Measurements from ENCODE around the gene HMCN1.

The HMCN1 gene

DNA sequence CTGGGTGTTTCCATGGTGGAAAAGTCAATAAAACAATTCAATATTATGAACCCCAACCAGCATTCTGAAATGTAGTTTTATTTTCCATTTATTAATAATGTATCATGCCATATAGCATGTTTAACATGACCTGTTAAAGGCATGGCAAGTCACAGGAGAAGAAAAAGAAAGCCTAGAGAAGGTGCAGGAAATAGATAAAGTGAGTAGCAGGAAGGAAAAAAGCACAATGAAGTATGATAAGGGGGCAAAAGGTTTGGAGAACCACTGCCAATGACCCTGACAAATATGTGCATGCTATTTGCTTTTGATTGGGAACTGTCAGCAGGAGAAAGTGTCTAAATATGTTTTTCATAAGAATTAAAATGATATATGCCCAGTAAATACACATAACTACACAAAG, 85.6 kb downstream of the HMCN1 start:
- no peak overlapping the region for H3K27ac ChIP-seq
- no peaks in the 10 kb centered on the region for H3K79me2 ChIP-seq (ENCODE audit: insufficient read depth, low read depth)
- no peaks in the 10 kb centered on the region for H3K36me3 ChIP-seq (ENCODE audit: insufficient read depth)
- TF ChIP-seq, protein P1, sequence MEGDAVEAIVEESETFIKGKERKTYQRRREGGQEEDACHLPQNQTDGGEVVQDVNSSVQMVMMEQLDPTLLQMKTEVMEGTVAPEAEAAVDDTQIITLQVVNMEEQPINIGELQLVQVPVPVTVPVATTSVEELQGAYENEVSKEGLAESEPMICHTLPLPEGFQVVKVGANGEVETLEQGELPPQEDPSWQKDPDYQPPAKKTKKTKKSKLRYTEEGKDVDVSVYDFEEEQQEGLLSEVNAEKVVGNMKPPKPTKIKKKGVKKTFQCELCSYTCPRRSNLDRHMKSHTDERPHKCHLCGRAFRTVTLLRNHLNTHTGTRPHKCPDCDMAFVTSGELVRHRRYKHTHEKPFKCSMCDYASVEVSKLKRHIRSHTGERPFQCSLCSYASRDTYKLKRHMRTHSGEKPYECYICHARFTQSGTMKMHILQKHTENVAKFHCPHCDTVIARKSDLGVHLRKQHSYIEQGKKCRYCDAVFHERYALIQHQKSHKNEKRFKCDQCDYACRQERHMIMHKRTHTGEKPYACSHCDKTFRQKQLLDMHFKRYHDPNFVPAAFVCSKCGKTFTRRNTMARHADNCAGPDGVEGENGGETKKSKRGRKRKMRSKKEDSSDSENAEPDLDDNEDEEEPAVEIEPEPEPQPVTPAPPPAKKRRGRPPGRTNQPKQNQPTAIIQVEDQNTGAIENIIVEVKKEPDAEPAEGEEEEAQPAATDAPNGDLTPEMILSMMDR (conservative IDR thresholded peaks at IDR 0.05; ENCODE audit: low read depth, low read length), result no peak
- H3K27me3 ChIP-seq (ENCODE audit: insufficient read depth, low read depth), result no peaks in the 10 kb centered on the region
- no peak overlapping the region for H2AFZ ChIP-seq (ENCODE audit: low read depth)
- no peaks in the 10 kb centered on the region for H4K20me1 ChIP-seq (ENCODE audit: insufficient read depth)
- H3K9ac ChIP-seq, result no peak overlapping the region
- H3K4me2 ChIP-seq, result no peak overlapping the region
- no peak overlapping the region for H3K4me3 ChIP-seq (IDR thresholded peaks at IDR 0.05; ENCODE audit: insufficient read depth, low read depth, low read length)
- no peaks in the 10 kb centered on the region for H3K4me1 ChIP-seq (ENCODE audit: low read depth, poor library complexity, severe bottlenecking)

DNA sequence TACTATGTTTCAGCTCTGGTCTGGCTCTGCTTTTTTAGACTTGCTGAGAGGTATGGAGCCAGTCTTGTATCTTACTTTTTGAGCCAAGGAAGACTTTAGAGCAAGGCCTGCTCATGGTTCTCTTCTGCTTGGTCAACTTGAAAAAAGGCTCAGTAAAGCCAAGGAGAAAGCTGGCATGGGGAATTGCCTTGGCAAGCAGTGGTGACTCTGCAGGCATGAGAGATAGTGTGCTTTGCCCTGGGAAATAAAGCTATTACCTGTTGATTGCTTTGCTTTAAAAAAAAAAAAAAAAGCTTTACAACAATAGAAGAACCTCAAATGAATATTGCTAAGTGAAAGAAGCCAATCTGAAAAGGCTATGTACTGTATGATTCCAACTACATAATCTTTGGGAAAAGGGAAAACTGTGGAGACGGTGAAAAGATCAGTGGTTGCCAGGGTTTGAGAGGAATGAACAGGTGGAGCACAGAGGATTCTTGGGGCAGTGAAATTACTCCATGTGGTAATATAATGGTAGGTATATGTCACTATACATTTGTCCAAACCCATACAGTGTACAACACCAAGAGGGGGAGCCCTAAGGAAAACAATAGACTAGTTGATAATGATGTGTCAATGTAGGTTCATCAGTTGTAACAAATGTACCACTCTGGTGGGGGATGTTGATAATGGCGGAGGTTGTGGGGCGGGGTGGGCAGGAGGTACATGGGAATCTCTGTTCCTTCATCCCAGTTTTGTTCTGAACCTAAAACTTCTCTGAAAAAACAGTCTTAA, 87.6 kb downstream of the HMCN1 start:
- Histone ChIP-seq H3K27ac (no peak overlapping the region), H2AFZ (ENCODE audit: low read depth) (no peak overlapping the region), H3K36me3 (ENCODE audit: insufficient read depth) (no peaks in the 10 kb centered on the region), H4K20me1 (ENCODE audit: insufficient read depth) (no peaks in the 10 kb centered on the region), H3K27me3 (ENCODE audit: insufficient read depth, low read depth) (no peaks in the 10 kb centered on the region), H3K4me1 (ENCODE audit: low read depth, poor library complexity, severe bottlenecking) (no peaks in the 10 kb centered on the region), H3K4me3 (IDR thresholded peaks at IDR 0.05; ENCODE audit: insufficient read depth, low read depth, low read length) (no peak overlapping the region), H3K4me2 (no peak overlapping the region), H3K79me2 (ENCODE audit: insufficient read depth, low read depth) (no peaks in the 10 kb centered on the region), H3K9ac (no peak overlapping the region)
- TF ChIP-seq, protein P1 (conservative IDR thresholded peaks at IDR 0.05; ENCODE audit: low read depth, low read length), result 0 out of 2 replicates have a peak, but pooled peaks have one; percentile 24

DNA sequence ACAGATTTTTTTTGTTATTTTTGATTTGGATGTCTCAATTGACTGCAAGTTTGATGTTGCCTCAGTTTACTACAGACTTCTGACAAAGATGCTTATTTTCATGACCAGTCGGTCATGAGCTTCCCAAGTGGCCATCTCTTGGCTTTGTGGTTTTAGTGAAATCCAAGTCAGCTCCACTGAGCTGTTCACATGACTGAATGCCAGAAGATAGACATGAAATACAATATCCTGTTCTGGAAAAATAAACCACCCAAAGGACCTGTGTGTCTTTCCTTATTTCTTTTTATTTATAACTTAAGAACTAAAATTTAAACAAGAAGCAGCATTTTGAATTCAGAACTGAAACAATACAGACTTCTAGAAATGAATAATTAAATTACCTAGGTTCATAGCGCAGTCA, 89.3 kb downstream of the HMCN1 start:
- no peak overlapping the region for H3K4me2 ChIP-seq
- H3K4me1 ChIP-seq (ENCODE audit: low read depth, poor library complexity, severe bottlenecking), result no peaks in the 10 kb centered on the region
- no peak overlapping the region for H2AFZ ChIP-seq (ENCODE audit: low read depth)
- H3K36me3 ChIP-seq (ENCODE audit: insufficient read depth), result no peaks in the 10 kb centered on the region
- no peaks in the 10 kb centered on the region for H4K20me1 ChIP-seq (ENCODE audit: insufficient read depth)
- no peak overlapping the region for H3K27ac ChIP-seq
- no peaks in the 10 kb centered on the region for H3K27me3 ChIP-seq (ENCODE audit: insufficient read depth, low read depth)
- H3K9ac ChIP-seq, result no peak overlapping the region
- TF ChIP-seq, protein P1 (conservative IDR thresholded peaks at IDR 0.05; ENCODE audit: low read depth, low read length), result no peak
- H3K79me2 ChIP-seq (ENCODE audit: insufficient read depth, low read depth), result no peaks in the 10 kb centered on the region
- H3K4me3 ChIP-seq (IDR thresholded peaks at IDR 0.05; ENCODE audit: insufficient read depth, low read depth, low read length), result no peak overlapping the region

GRCh38 chr1:185824106-185824505, 89.9 kb downstream of the HMCN1 start:
- no peak overlapping the region for H3K27ac ChIP-seq
- no peaks in the 10 kb centered on the region for H3K36me3 ChIP-seq (ENCODE audit: insufficient read depth)
- TF ChIP-seq, protein P1 (conservative IDR thresholded peaks at IDR 0.05; ENCODE audit: low read depth, low read length), result no peak
- no peak overlapping the region for H3K9ac ChIP-seq
- H3K4me3 ChIP-seq (IDR thresholded peaks at IDR 0.05; ENCODE audit: insufficient read depth, low read depth, low read length), result no peak overlapping the region
- no peak overlapping the region for H2AFZ ChIP-seq (ENCODE audit: low read depth)
- no peaks in the 10 kb centered on the region for H3K79me2 ChIP-seq (ENCODE audit: insufficient read depth, low read depth)
- H3K27me3 ChIP-seq (ENCODE audit: insufficient read depth, low read depth), result no peaks in the 10 kb centered on the region
- no peaks in the 10 kb centered on the region for H4K20me1 ChIP-seq (ENCODE audit: insufficient read depth)
- no peaks in the 10 kb centered on the region for H3K4me1 ChIP-seq (ENCODE audit: low read depth, poor library complexity, severe bottlenecking)
- no peak overlapping the region for H3K4me2 ChIP-seq

All from KMS-11 (cell line).